ENCODE data around the gene TSPOAP1.

The TSPOAP1 gene

DNA sequence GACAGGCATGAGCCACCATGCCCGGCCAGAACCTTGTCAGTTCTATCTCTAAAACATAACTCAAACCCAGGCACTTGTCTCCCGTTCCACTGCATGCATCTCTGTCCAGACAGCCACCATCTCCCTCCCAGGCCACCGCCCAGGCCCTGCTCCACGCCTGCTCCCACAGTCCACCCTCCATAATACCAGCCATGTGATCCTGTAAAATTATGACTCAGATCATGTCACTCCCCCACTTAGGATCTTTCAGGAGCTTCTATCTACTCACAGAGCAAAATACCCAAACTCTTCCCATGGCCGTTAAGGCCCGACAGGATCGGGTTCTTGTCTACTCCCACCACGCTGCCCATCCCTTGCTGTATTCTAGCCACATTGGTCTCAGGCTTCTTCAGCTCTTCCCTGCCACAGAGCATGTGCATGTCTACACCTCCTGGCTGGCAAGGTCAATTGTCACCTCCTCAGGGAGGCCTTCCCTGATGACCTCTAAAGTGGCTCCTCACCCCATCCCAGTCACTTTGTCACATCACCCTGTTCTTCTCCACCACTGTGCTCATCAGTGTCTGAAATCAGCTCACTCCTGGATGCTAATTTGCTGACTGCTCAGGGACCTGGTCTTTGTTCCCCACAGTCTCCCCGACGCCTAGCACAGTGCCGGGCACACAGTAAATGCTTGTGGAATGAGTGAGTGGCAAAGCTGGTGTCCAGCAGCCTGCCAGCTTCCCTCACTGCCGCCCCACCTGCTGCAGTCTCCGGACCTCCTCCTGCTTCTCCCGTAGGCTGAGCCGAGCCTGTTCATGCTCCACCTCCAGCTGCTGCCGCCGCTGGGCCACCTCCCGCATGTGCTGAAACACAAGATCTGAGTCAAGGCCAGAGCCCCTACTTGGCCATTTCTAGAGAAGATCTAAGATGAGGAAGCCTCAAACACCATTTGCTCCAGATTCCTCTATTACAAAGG lies 6.7 kb downstream of the TSPOAP1 start:
- Histone ChIP-seq H3K4me3 (no peak overlapping the region), H3K27ac (no peak overlapping the region)

GRCh38 chr17:58320570-58321323 lies 7.8 kb downstream of the TSPOAP1 start:
- Histone ChIP-seq H3K27ac (no peak overlapping the region), H3K4me3 (no peak overlapping the region)

GRCh38 chr17:58320163-58320558 lies 8.4 kb downstream of the TSPOAP1 start:
- no peak overlapping the region for H3K4me3 ChIP-seq
- no peak overlapping the region for H3K27ac ChIP-seq

DNA sequence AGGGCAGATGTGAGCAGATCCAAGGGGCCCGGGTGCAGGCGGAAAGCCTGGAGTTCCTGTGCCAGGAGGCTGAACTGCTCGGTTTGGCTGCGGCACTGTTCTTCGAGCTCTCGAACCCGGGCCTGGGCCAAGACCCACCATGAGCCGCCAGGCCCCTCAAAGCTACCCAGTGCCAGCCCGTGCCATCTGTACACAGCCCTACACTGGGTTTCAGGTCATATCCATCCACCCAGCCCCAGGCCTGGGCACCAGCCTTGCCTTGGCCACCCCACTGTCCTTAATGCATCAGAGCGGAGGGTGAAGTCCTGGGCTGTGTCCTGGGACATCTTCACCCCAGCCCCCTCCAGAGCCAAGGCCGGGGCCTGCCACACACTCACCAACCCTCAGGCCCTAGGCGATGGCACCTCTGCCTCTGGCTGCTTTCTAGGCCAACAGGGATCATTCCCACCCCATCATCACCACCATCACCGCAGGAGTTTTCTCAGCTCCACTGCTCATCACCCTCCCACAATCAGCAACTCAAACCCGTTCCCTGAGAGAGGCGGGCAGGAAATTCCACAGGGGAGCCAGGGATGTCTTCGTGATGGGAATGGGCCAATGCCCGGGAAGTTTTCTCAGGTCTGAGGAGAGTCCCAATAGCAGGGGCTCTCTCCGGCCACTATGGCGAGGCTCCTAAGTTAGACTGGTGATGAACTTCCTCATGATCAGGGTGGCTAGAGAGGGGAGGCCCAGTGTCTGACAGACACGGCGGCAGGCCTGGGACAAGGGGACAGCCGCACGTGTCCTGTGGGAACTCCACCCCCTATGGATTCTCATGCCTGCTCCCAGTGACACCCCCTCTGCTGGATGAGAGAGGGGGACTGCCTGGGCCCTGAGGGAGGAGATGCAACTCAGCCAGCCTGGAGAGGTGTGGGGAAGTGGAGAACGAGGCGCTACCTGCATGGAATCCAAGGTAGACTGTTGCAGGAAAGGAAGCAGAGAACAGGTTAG lies 9.1 kb downstream of the TSPOAP1 start:
- no peak overlapping the region for H3K27ac ChIP-seq
- H3K4me3 ChIP-seq: no peak overlapping the region

- peak overlapping the region in 1 of 21 experiments; percentile 81 for H3K27ac ChIP-seq
- H3K4me3 ChIP-seq: no peak overlapping the region
Measured at GRCh38 chr17:58318627-58319172, 9.9 kb downstream of the TSPOAP1 start.

DNA sequence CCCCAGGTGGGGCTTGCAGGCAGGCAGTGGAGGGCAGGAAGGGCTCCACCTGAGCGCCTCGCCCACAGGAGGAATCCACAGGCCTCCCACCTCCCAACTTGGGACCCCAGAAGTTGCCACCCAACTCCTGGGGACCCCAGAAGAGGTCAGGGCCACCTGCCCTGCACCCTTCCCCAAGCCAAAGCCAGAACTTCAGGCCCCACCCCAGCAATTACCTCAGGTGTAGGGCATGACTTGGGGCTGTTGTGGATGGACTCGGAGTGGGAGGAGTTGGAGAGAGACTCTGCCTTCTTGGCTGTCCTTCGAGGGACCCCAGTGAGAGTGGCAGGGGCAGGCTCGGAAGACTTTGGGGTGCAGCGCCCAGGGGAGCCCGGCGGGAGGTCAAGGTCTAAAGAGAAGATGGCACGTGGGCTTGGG lies 10.5 kb downstream of the TSPOAP1 start:
- peak overlapping the region in 13 of 21 experiments; percentile 6 to 81 (median 34) for H3K27ac ChIP-seq

GRCh38 chr17:58317421-58318064 lies 11.1 kb downstream of the TSPOAP1 start:
- peak overlapping the region in 13 of 21 experiments; percentile 6 to 81 (median 34) for H3K27ac ChIP-seq
- H3K4me3 ChIP-seq: no peak overlapping the region

More for the DNA sequence above, 10.5 kb downstream of the TSPOAP1 start:
- no peak overlapping the region for H3K4me3 ChIP-seq

GRCh38 chr17:58316260-58316960 lies 12.2 kb downstream of the TSPOAP1 start:
- no peak overlapping the region for H3K4me3 ChIP-seq
- no peak overlapping the region for H3K27ac ChIP-seq

- no peak overlapping the region for H3K27ac ChIP-seq
Measured at GRCh38 chr17:58315750-58316149, 12.8 kb downstream of the TSPOAP1 start.

DNA sequence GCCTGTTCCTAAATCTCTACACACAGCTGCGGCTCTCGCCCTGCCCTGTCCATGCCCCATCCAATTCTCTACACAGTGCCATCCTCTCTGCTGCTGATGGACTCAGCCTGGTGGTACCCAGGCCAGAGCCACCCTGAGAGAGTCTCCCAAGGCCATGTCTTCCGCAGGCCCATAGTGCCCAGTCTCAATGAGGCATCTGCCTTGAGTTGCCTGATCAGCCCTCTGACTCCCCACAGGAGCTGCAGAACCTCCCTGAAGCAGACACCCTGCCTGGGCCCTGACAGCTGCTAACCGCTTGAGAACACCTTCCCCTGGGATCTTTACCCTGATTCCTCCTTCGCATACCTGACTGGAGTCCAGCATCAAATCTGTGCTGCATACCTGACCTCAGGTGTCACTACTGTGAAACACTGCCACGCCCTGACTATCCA lies 13.3 kb downstream of the TSPOAP1 start:
- H3K4me3 ChIP-seq: no peak overlapping the region
- H3K27ac ChIP-seq: no peak overlapping the region

More at GRCh38 chr17:58315750-58316149, 12.8 kb downstream of the TSPOAP1 start:
- no peak overlapping the region for H3K4me3 ChIP-seq

DNA sequence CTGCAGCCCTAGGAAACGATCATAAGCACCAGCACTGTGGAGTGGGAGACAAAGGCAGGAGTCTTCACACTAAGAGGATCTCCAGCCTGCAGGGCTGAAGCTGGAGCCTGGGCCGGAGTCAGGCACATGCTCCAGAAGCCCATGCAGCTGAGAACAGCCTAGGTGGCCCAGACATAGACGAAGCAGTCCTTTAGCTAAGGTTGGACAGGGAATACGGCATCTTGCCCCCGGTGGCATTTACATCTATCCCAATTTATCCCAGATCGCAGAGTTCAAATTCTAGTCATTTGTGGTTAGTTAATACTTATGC lies 13.9 kb downstream of the TSPOAP1 start:
- no peak overlapping the region for H3K27ac ChIP-seq
- no peak overlapping the region for H3K4me3 ChIP-seq

DNA sequence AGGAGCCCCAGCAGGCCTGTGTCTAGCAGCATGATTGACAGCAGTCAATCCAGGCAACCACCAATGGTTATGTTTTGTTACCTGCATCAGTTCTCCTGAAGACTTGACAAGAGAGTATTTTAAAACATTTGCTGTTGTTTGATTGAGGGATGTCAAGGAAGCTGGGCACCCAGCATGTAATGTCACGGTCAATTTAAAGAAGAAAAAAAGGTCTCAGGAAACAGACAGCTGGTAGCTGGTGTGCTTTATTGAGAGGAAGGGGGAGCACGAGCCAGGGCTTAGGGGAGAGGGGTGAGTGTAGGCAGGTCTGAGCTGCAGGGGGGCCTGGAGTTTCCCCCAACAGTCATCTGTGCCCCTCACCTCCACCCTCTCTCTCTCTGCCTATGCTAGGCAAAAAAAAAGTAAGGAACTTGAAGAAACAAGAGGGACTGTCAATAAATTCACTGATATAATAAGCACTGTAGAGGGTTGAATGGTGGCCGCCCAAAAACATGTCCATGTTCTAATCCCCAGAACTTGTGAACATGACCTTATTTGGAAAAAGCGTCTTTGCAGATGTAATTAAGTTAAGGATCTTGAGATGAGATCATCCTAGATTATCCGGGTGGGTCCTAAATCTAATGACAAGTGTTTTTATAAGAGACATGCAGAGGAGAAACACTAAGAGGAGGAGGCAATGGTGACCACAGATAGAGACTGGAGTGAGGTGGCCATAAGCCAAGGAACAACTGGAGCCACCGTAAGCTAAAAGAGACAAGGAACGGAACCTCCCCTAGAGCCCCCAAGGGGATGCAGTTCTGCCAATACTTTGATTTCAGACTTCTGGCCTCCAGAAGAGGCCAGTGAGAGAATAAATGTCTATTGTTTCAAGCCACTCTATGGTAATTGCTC lies 14.5 kb downstream of the TSPOAP1 start:
- Histone ChIP-seq H3K4me3 (no peak overlapping the region), H3K27ac (no peak overlapping the region)

DNA sequence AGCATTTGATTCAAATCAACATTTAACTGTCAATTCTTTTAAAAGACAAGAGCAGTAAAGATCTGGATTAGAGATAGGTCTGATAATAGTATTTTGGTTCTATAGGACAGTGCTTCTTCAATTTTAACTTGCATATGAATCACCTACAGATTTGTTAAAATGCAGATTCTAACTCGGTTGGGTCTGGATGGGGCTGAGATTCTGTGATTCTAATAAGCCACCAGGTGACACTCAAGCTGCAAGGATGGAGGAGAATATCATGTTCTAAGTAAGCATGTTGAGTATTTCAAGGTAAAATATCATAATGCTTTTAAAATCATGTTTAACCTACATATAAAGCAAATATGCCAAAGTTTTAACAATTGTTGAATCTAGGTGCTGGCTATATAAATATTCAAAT lies 15.8 kb downstream of the TSPOAP1 start:
- Histone ChIP-seq H3K4me3 (no peak overlapping the region), H3K27ac (no peak overlapping the region)

GRCh38 chr17:58312021-58312630 lies 16.5 kb downstream of the TSPOAP1 start:
- H3K4me3 ChIP-seq: no peak overlapping the region
- no peak overlapping the region for H3K27ac ChIP-seq

- no peak overlapping the region for H3K27ac ChIP-seq
- no peak overlapping the region for H3K4me3 ChIP-seq
Measured at GRCh38 chr17:58311429-58311894, 17.1 kb downstream of the TSPOAP1 start.

- H3K4me3 ChIP-seq: no peak overlapping the region
- no peak overlapping the region for H3K27ac ChIP-seq
Measured at GRCh38 chr17:58310511-58311428, 17.8 kb downstream of the TSPOAP1 start.
